22Rv1 (cell line): ENCODE measurements around the gene LDHAL6B.

ENCODE experiments used
- ZFX ChIP-seq: fragments of 450-650 bp; IDR thresholded peaks from 2 replicates; pipeline ENCODE4 v1.6.1; 2017; ENCODE audit warnings: antibody characterized with exemption, borderline replicate concordance
- TF ChIP-seq, protein P1 (sequence below): fragments of 450-650 bp; IDR thresholded peaks from 2 replicates; pipeline ENCODE4 v1.5.1; 2017; ENCODE audit warnings: mild to moderate bottlenecking

DNA sequence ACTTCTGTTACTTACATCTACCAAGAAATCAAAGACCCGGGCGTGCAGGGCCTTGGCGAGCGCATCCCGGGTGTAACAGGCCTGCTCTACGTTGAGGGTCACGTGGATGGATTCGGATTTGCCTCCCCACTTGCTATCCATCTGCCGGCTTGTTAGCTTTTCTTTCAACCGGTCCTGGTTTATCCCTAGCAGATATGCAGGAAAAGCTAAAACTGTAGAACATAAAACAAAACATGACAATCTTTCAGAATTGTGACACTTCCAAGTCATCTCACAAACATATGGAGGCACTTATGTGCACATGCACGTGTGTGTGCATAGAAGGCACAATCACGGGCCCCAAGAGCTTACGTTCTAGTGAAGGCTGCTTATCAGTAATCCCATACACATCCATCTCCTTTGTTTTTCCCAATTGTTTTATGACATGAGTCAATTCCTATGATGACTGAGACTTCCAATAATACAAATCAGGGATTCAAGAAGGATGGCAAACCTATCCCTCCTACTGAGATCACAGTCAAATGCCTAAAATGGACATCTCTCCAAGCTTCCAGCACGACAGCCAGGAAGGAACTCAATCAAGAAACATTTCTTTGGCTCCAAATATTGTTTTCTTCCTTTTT lies 11.3 kb downstream of the LDHAL6B start:
- TF ChIP-seq, protein P1, sequence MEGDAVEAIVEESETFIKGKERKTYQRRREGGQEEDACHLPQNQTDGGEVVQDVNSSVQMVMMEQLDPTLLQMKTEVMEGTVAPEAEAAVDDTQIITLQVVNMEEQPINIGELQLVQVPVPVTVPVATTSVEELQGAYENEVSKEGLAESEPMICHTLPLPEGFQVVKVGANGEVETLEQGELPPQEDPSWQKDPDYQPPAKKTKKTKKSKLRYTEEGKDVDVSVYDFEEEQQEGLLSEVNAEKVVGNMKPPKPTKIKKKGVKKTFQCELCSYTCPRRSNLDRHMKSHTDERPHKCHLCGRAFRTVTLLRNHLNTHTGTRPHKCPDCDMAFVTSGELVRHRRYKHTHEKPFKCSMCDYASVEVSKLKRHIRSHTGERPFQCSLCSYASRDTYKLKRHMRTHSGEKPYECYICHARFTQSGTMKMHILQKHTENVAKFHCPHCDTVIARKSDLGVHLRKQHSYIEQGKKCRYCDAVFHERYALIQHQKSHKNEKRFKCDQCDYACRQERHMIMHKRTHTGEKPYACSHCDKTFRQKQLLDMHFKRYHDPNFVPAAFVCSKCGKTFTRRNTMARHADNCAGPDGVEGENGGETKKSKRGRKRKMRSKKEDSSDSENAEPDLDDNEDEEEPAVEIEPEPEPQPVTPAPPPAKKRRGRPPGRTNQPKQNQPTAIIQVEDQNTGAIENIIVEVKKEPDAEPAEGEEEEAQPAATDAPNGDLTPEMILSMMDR, result no peak
- no peak for TF ChIP-seq ZFX
